HepG2 (cell line): ENCODE data around the gene PARP3. TPM values are rescaled to one million over a fixed set of nuclear protein-coding genes. Genes with fewer than 3 reads are reported as not detected.

Source experiments
- CCAR2 ChIP-seq: fragments of 200-400 bp; formaldehyde crosslinking; optimal IDR thresholded peaks from 2 replicates; pipeline ENCODE3; 2018; ENCODE audit warnings: low read depth, mild to moderate bottlenecking, low read length, moderate library complexity
- CENPT ChIP-seq: sonication (generic); formaldehyde crosslinking; IDR thresholded peaks from 2 replicates; pipeline ENCODE4 v1.8.0; 2022; ENCODE audit warnings: low read depth, mild to moderate bottlenecking, moderate library complexity, missing genetic modification reagents
- CREB1 ChIP-seq, 2 experiments: fragments of 450-650 bp in 1 of 2; IDR thresholded peaks; 2 replicates each; pipeline ENCODE4 v1.6.1; 2016 to 2017; ENCODE audit warnings: control low read depth in 1 of 2, mild to moderate bottlenecking in 1 of 2, missing compliant biosample characterization in 1 of 2, missing genetic modification characterization in 1 of 2
- FIP1L1 ChIP-seq: fragments of 200-400 bp; formaldehyde crosslinking; IDR thresholded peaks from 2 replicates; pipeline ENCODE4 v1.6.1; 2018; ENCODE audit warnings: low read depth, mild to moderate bottlenecking, low read length, moderate library complexity, borderline replicate concordance; ENCODE audit not compliant: insufficient read depth
- FOXP4 ChIP-seq: sonication (generic); formaldehyde crosslinking; IDR thresholded peaks from 2 replicates; pipeline ENCODE4 v1.4.0; 2020; ENCODE audit warnings: missing genetic modification reagents
- NCOA5 ChIP-seq: sonication (generic); formaldehyde crosslinking; IDR thresholded peaks from 2 replicates; pipeline ENCODE4 v1.4.0; 2020; ENCODE audit warnings: missing genetic modification reagents
- NKX3-1 ChIP-seq: sonication (generic); formaldehyde crosslinking; IDR thresholded peaks from 2 replicates; pipeline ENCODE4 v1.5.0; 2020; ENCODE audit warnings: missing genetic modification reagents
- PPARG ChIP-seq: conservative IDR thresholded peaks from 2 replicates; pipeline ENCODE4 v1.6.1; 2016; ENCODE audit warnings: missing biosample characterization, missing genetic modification reagents
- RFX3 ChIP-seq: IDR thresholded peaks from 2 replicates; pipeline ENCODE4 v1.6.1; 2016; ENCODE audit warnings: missing biosample characterization, missing genetic modification reagents
- SAFB2 ChIP-seq: sonication (generic); formaldehyde crosslinking; IDR thresholded peaks from 2 replicates; pipeline ENCODE4 v1.5.1; 2020; ENCODE audit warnings: missing genetic modification reagents, low read depth, mild to moderate bottlenecking, borderline replicate concordance
- SMAD9 ChIP-seq: sonication (generic); formaldehyde crosslinking; IDR thresholded peaks from 2 replicates; pipeline ENCODE4 v1.5.1; 2020; ENCODE audit warnings: mild to moderate bottlenecking, missing genetic modification reagents
- SP140L ChIP-seq: sonication (generic); formaldehyde crosslinking; IDR thresholded peaks from 2 replicates; pipeline ENCODE4 v1.4.0; 2020; ENCODE audit warnings: missing genetic modification reagents, borderline replicate concordance
- TBL1XR1 ChIP-seq: fragments of 150-350 bp; IDR thresholded peaks from 2 replicates; pipeline ENCODE4 v1.6.1; 2014; ENCODE audit warnings: borderline replicate concordance, low read length; ENCODE audit not compliant: partially characterized antibody
- WIZ ChIP-seq: sonication (generic); formaldehyde crosslinking; IDR thresholded peaks from 2 replicates; pipeline ENCODE4 v1.5.1; 2020; ENCODE audit warnings: mild to moderate bottlenecking, missing genetic modification reagents
- ZEB1 ChIP-seq: IDR thresholded peaks from 2 replicates; pipeline ENCODE4 v1.6.1; 2012; ENCODE audit warnings: mild to moderate bottlenecking, low read depth, inconsistent platforms; ENCODE audit not compliant: insufficient replicate concordance
- ZFX ChIP-seq: sonication (generic); formaldehyde crosslinking; IDR thresholded peaks from 2 replicates; pipeline ENCODE4 v1.4.0; 2020; ENCODE audit warnings: mild to moderate bottlenecking, low read depth, missing genetic modification reagents, moderate library complexity
- ZNF143 ChIP-seq: sonication (generic); formaldehyde crosslinking; IDR thresholded peaks from 2 replicates; pipeline ENCODE4 v1.4.0; 2020; ENCODE audit warnings: missing genetic modification reagents
- ZNF260 ChIP-seq: sonication (generic); formaldehyde crosslinking; IDR thresholded peaks from 2 replicates; pipeline ENCODE4 v1.4.0; 2020; ENCODE audit warnings: missing genetic modification reagents, low read depth, mild to moderate bottlenecking, borderline replicate concordance
- ZNF264 ChIP-seq: sonication (generic); formaldehyde crosslinking; IDR thresholded peaks from 2 replicates; pipeline ENCODE4 v1.4.0; 2020; ENCODE audit warnings: missing genetic modification reagents
- ZNF274 ChIP-seq: sonication (generic); formaldehyde crosslinking; IDR thresholded peaks from 2 replicates; pipeline ENCODE4 v1.5.1; 2020; ENCODE audit warnings: mild to moderate bottlenecking, missing genetic modification reagents
- ZNF331 ChIP-seq: sonication (generic); formaldehyde crosslinking; IDR thresholded peaks from 2 replicates; pipeline ENCODE4 v1.4.0; 2020; ENCODE audit warnings: missing genetic modification reagents
- ZNF552 ChIP-seq: sonication (generic); formaldehyde crosslinking; IDR thresholded peaks from 2 replicates; pipeline ENCODE4 v1.9.0; 2022; ENCODE audit warnings: missing genetic modification reagents, mild to moderate bottlenecking, borderline replicate concordance
- polyA plus RNA-seq, 8 experiments: library from polyadenylated mRNA; depleted of rRNA in 3 of 8; stranded (reverse) in 7 of 8; unstranded in 1 of 8; fragments of >200 nt; fragmentation: Illumina TruSeq in 4 of 8; extraction: Trizol in 4 of 8; gene quantifications; 2 replicates each; pipeline versions ENCODE4 v1.2.1 to v1.2.3, GENCODE V29; 2011 to 2016; ENCODE audit warnings: low read depth in 4 of 8, missing spikeins in 1 of 8, mixed read lengths in 1 of 8; ENCODE audit not compliant: insufficient read depth in 1 of 8
- total RNA-seq, 5 experiments: library from RNA; depleted of rRNA; stranded (reverse); fragments of >200 nt; fragmentation: Illumina TruSeq; extraction: Trizol; gene quantifications; 2 replicates each; pipeline ENCODE4 v1.2.3, GENCODE V29; 2016; ENCODE audit warnings: low read depth in 1 of 5
- TF ChIP-seq, protein P1 (sequence below): sonication (generic); formaldehyde crosslinking; IDR thresholded peaks from 2 replicates; pipeline ENCODE4 v1.4.0; 2020; ENCODE audit warnings: missing genetic modification reagents
- TF ChIP-seq, protein P2 (sequence below): sonication (generic); formaldehyde crosslinking; IDR thresholded peaks from 2 replicates; pipeline ENCODE4 v1.4.0; 2020; ENCODE audit warnings: mild to moderate bottlenecking, missing genetic modification reagents

Gene PARP3
- total and polyA plus RNA-seq, 2 of the 13 experiments (the other 11 are each of a cell fraction or from before 2014, with no cell fraction given), result 11.2 to 21.5 TPM

DNA sequence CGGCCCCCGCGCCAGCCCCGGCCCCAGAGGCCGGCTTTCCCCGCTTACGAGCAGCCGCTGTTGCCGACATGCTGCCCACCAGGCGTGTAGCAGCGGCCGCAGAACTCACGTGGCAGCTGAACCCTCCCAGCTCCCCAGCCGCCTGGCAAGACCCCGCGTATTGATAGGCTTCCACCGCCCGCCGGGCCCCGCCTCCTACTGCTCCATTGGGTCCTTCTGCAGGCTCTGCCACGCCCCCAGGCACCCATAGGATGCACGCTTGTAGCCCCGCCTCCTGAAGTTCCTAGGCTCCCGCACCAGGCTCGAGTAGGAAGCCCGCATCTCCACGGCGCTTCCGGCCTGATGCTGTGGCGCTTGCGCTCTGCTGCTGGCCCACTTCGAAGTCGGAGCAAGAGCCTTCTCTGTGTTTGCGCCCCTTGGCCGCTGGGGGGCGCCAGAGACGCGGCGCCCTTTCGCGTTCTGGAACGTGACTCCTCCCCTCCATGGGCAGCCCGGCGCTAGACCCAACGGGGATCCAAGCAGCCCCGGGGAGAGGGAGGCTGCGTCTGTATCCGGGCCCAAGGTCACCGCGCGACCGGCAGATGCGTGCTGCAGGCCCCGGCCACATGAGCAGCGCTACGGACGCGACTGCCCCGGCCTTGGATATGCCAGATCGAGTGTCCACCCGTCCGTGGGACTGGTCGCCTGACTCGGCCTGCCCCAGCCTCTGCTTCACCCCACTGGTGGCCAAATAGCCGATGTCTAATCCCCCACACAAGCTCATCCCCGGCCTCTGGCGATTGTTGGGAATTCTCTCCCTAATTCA, at the start of gene PARP3, which contains the start of gene RRP9 (continued):
- TF ChIP-seq CCAR2 (no peak), ZNF274 (CRISPR knock-in tag) (peak; percentile 78; the same call in 1 of the 2 replicates), SAFB2 (CRISPR knock-in tag) (peak; percentile 87; the same call in 1 of the 2 replicates), SMAD9 (CRISPR knock-in tag) (no peak), PPARG (CRISPR knock-in tag) (peak; percentile 85), ZFX (CRISPR knock-in tag) (peak; percentile 94), NCOA5 (CRISPR knock-in tag) (no peak), CREB1 (IDR thresholded peaks at IDR 0.05) (no peak), CREB1 (CRISPR knock-in tag; IDR thresholded peaks at IDR 0.05) (no peak), CENPT (CRISPR knock-in tag) (no peak), RFX3 (no peak), ZNF331 (peak; percentile 74), ZEB1 (no peak), ZNF552 (CRISPR knock-in tag) (peak; percentile 67; the same call in 1 of the 2 replicates), WIZ (CRISPR knock-in tag) (no peak; the same call in 1 of the 2 replicates), SP140L (CRISPR knock-in tag) (no peak), ZNF260 (CRISPR knock-in tag) (no peak), ZNF143 (peak; percentile 52), TBL1XR1 (no peak), ZNF264 (peak; percentile 84; the same call in 1 of the 2 replicates), FOXP4 (CRISPR knock-in tag) (0 out of 2 replicates have a peak, but pooled peaks have one; percentile 48), FIP1L1 (0 out of 2 replicates have a peak, but pooled peaks have one; percentile 33), NKX3-1 (CRISPR knock-in tag) (peak; percentile 57; the same call in 1 of the 2 replicates)
- TF ChIP-seq, protein P1, sequence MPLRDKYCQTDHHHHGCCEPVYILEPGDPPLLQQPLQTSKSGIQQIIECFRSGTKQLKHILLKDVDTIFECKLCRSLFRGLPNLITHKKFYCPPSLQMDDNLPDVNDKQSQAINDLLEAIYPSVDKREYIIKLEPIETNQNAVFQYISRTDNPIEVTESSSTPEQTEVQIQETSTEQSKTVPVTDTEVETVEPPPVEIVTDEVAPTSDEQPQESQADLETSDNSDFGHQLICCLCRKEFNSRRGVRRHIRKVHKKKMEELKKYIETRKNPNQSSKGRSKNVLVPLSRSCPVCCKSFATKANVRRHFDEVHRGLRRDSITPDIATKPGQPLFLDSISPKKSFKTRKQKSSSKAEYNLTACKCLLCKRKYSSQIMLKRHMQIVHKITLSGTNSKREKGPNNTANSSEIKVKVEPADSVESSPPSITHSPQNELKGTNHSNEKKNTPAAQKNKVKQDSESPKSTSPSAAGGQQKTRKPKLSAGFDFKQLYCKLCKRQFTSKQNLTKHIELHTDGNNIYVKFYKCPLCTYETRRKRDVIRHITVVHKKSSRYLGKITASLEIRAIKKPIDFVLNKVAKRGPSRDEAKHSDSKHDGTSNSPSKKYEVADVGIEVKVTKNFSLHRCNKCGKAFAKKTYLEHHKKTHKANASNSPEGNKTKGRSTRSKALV (CRISPR knock-in tag), result peak; percentile 88; the same call in 1 of the 2 replicates
- TF ChIP-seq, protein P2, sequence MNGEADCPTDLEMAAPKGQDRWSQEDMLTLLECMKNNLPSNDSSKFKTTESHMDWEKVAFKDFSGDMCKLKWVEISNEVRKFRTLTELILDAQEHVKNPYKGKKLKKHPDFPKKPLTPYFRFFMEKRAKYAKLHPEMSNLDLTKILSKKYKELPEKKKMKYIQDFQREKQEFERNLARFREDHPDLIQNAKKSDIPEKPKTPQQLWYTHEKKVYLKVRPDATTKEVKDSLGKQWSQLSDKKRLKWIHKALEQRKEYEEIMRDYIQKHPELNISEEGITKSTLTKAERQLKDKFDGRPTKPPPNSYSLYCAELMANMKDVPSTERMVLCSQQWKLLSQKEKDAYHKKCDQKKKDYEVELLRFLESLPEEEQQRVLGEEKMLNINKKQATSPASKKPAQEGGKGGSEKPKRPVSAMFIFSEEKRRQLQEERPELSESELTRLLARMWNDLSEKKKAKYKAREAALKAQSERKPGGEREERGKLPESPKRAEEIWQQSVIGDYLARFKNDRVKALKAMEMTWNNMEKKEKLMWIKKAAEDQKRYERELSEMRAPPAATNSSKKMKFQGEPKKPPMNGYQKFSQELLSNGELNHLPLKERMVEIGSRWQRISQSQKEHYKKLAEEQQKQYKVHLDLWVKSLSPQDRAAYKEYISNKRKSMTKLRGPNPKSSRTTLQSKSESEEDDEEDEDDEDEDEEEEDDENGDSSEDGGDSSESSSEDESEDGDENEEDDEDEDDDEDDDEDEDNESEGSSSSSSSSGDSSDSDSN, result peak; percentile 98
